ENCODE data around the gene SUSD6.
A peak's percentile ranks its signal among the peaks of the same experiment; 100 is the strongest.

Gene SUSD6

GRCh38 chr14:69651664-69652063 is 40.3 kb downstream of the SUSD6 start:
- DNase-seq: no peak

- DNase-seq: peak; percentile 34
Measured at GRCh38 chr14:69652942-69653684, 41.7 kb downstream of the SUSD6 start.

- DNase-seq: no peak
Measured at GRCh38 chr14:69654116-69654515, 42.7 kb downstream of the SUSD6 start.

GRCh38 chr14:69657950-69658355 is 46.6 kb downstream of the SUSD6 start:
- DNase-seq: no peak

- peak; percentile 49 for DNase-seq
Measured at GRCh38 chr14:69658664-69659261, 47.4 kb downstream of the SUSD6 start.

GRCh38 chr14:69660344-69661193 is 49.2 kb downstream of the SUSD6 start:
- DNase-seq: no peak

GRCh38 chr14:69661194-69661537 is 49.8 kb downstream of the SUSD6 start:
- no peak for DNase-seq

- no peak for DNase-seq
Measured at GRCh38 chr14:69662636-69663299, 51.4 kb downstream of the SUSD6 start.

- DNase-seq: no peak
Measured at GRCh38 chr14:69663300-69663643, 51.9 kb downstream of the SUSD6 start.

GRCh38 chr14:69664265-69664664 is 52.9 kb downstream of the SUSD6 start:
- no peak for DNase-seq

- no peak for DNase-seq
Measured at GRCh38 chr14:69664865-69665526, 53.6 kb downstream of the SUSD6 start.

GRCh38 chr14:69665631-69666030 is 54.2 kb downstream of the SUSD6 start:
- no peak for DNase-seq

- DNase-seq: no peak
Measured at GRCh38 chr14:69666112-69666511, 54.7 kb downstream of the SUSD6 start.

GRCh38 chr14:69666690-69667211 is 55.4 kb downstream of the SUSD6 start:
- no peak for DNase-seq

- DNase-seq: no peak
Measured at GRCh38 chr14:69667938-69668335, 56.5 kb downstream of the SUSD6 start.

- DNase-seq: no peak
Measured at GRCh38 chr14:69669375-69669774, 58.0 kb downstream of the SUSD6 start.

GRCh38 chr14:69670093-69670492 is 58.7 kb downstream of the SUSD6 start:
- no peak for DNase-seq

GRCh38 chr14:69671365-69672030 is 60.1 kb downstream of the SUSD6 start:
- DNase-seq: no peak

GRCh38 chr14:69672356-69672755 is 61.0 kb downstream of the SUSD6 start:
- no peak for DNase-seq

GRCh38 chr14:69673104-69673503 is 61.7 kb downstream of the SUSD6 start:
- no peak for DNase-seq

- DNase-seq: no peak
Measured at GRCh38 chr14:69673578-69674305, 62.3 kb downstream of the SUSD6 start.

Measured in stimulated activated CD4-positive, alpha-beta T cell treated with anti-CD3 and anti-CD28 coated beads, Interleukin-4, amount 100 ng/mL, for 24 hours (primary cell).